SK-N-MC (cell line): ENCODE measurements around the gene GTF3A.

Source experiments
- EZH2 ChIP-seq: fragments of 200-600 bp; sonication (generic); IDR thresholded peaks from one replicate; pipeline ENCODE4 v1.6.1; 2017; ENCODE audit warnings: antibody characterized with exemption
- FOXP2 ChIP-seq: optimal IDR thresholded peaks from 2 replicates; pipeline ENCODE3; 2011; ENCODE audit warnings: mild to moderate bottlenecking, moderate library complexity; ENCODE audit not compliant: insufficient read depth; ENCODE audit errors: extremely low read length, control extremely low read depth
- POLR2AphosphoS5 ChIP-seq: IDR thresholded peaks from 2 replicates; pipeline ENCODE4 v1.6.1; 2012; ENCODE audit warnings: mild to moderate bottlenecking, low read depth, low read length, borderline replicate concordance

GRCh38 chr13:27406178-27406939 lies 18.1 kb upstream of the GTF3A start:
- TF ChIP-seq POLR2AphosphoS5 (no peak), EZH2 (no peak), FOXP2 (no peak)
